Measurements from ENCODE around the gene EEFSEC. TPM values are rescaled to one million over a fixed set of nuclear protein-coding genes. Genes with fewer than 3 reads are reported as not detected.

Gene EEFSEC
- total RNA-seq, 4 donors from 2014 or later = 11.7 to 23.0 (median 14.9) TPM

DNA sequence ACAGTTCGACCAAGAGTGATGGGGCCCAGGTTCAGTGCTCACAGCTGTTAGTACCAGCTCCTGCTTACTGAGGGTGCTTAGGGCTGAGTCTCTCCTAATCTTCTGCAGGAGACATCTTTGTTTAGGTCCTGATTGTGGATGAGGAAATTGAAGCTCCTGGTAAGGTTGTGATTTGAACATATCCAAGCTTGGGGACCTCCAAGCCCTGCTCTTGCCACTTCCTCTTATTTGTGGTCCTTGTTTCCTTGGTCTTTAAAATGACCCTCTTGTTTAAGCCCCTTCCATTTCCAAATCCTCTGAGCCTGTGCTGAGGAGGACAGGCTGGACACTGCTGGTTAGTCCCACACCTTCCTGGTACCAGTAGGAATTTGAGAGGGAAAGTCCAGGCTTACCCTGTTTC lies 87.0 kb downstream of the EEFSEC start:
- ATAC-seq (ENCODE audit: low FRiP score) = no peak
- no peak for DNase-seq (ENCODE audit: low spot score)
- TF ChIP-seq, protein P1, sequence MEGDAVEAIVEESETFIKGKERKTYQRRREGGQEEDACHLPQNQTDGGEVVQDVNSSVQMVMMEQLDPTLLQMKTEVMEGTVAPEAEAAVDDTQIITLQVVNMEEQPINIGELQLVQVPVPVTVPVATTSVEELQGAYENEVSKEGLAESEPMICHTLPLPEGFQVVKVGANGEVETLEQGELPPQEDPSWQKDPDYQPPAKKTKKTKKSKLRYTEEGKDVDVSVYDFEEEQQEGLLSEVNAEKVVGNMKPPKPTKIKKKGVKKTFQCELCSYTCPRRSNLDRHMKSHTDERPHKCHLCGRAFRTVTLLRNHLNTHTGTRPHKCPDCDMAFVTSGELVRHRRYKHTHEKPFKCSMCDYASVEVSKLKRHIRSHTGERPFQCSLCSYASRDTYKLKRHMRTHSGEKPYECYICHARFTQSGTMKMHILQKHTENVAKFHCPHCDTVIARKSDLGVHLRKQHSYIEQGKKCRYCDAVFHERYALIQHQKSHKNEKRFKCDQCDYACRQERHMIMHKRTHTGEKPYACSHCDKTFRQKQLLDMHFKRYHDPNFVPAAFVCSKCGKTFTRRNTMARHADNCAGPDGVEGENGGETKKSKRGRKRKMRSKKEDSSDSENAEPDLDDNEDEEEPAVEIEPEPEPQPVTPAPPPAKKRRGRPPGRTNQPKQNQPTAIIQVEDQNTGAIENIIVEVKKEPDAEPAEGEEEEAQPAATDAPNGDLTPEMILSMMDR (IDR thresholded peaks at IDR 0.05) = no peak

- TF ChIP-seq, protein P1 (IDR thresholded peaks at IDR 0.05) = no peak
- no peak for DNase-seq (ENCODE audit: low spot score)
- ATAC-seq (ENCODE audit: low FRiP score) = no peak
Measured at GRCh38 chr3:128241741-128242140, 88.5 kb downstream of the EEFSEC start.

DNA sequence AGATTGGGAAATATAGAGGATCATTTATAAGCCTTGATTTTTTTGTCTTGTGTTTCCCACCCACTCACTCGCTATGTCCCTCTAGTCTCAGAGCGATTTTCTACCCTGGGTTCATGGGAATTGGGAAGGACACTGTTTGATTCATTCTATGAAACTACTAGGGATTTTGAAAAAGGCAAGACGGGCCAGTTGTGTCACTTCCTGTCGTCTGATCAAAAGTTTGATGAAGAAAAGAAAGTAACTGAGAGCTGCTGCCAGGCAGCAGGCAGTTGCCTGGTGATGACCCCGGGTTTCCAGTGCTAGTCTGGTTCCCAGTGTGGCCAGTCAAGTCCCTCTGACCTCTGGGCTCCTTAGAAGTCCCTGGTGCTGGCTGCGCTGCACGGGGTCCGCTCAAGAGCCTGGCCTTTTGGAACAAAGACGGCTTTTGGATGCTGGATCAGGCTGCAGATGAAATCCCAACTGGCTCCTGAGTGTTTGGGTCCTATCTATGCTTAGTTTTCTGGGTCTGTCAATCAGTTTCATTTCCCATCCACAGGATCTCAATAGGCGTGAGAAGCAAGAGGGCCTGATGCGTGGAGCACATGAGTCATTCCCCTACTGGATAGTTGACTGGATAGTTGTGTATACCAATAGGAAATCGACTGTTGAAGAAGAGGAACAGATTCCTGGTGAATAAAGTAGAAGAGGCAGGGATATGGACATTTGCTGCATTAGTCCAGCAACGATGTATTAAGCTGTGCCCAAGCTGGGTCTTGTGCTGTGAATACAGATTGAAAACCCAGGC lies 89.7 kb downstream of the EEFSEC start:
- no peak for ATAC-seq (ENCODE audit: low FRiP score)
- TF ChIP-seq, protein P1 (IDR thresholded peaks at IDR 0.05) = no peak
- no peak for DNase-seq (ENCODE audit: low spot score)

GRCh38 chr3:128243602-128244504 lies 90.6 kb downstream of the EEFSEC start:
- TF ChIP-seq, protein P1 (IDR thresholded peaks at IDR 0.05) = no peak
- no peak for DNase-seq (ENCODE audit: low spot score)
- no peak for ATAC-seq (ENCODE audit: low FRiP score)

DNA sequence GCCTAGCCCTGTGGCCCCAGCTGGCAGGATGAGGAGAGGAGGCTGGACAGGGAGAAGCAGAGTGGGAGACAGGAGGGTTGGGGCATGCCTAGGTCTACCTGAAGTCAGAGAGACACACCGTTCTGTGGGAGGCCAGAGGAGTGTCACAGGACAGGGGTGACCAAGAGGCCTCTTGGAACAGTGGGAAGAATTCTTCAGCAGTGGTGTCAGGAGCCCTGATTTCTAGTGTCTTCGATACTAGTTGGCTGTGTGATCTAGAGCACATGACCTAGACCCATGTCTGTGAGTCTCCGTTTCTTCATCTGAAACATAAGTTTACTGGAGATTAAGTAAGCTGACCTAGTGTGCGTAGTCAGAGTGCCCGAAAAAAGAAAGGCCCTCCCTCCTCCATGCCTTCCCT lies 92.2 kb downstream of the EEFSEC start:
- DNase-seq (ENCODE audit: low spot score) (no peak), ATAC-seq (ENCODE audit: low FRiP score) (no peak)
- TF ChIP-seq, protein P1 (IDR thresholded peaks at IDR 0.05) = no peak

GRCh38 chr3:128247666-128248409 lies 94.6 kb downstream of the EEFSEC start:
- no peak for ATAC-seq (ENCODE audit: low FRiP score)

More at GRCh38 chr3:128247666-128248409, 94.6 kb downstream of the EEFSEC start:
- TF ChIP-seq, protein P1 (IDR thresholded peaks at IDR 0.05) = no peak
- no peak for DNase-seq (ENCODE audit: low spot score)
